Epithelial cell of esophagus (primary cell): ENCODE measurements around the gene FGF9.
A peak's percentile ranks its signal among the peaks of the same experiment; 100 is the strongest.

ENCODE experiments used
- DNase-seq: peaks from one replicate; pipeline ENCODE4 v3.0.0; 2010; ENCODE audit warnings: low read depth
- H3K4me3 ChIP-seq: 2 replicates; pipeline ENCODE4 v1.5.1; 2011; ENCODE audit warnings: mild to moderate bottlenecking, low read length, control low read depth
- TF ChIP-seq, protein P1 (sequence below): IDR thresholded peaks from 2 replicates; pipeline ENCODE4 v1.5.1; 2011; ENCODE audit warnings: low read depth, mild to moderate bottlenecking, low read length, control low read depth, inconsistent platforms; ENCODE audit not compliant: insufficient read depth; ENCODE audit errors: missing control alignments

The FGF9 gene

DNA sequence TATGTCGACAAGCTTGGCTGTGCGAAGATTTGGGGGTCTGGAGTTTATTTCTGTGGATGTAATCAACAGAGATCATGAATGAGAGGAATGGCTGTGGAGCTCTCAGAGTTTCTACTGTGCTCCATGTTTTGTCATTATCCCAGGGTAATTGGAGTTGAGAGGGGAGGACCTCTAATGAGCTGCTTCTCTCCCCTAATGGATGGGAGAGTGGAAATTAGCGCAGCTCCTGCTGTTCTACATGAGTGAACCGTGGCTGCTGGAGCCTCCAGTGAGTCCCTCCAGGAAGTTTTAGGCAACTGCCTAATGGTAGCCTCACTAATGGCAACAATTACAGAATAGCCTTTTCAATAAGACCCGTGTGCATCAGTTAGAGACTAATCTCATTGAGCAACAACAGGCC lies 31.3 kb upstream of the FGF9 start:
- no peak overlapping the region for H3K4me3 ChIP-seq
- no peak for DNase-seq
- TF ChIP-seq, protein P1, sequence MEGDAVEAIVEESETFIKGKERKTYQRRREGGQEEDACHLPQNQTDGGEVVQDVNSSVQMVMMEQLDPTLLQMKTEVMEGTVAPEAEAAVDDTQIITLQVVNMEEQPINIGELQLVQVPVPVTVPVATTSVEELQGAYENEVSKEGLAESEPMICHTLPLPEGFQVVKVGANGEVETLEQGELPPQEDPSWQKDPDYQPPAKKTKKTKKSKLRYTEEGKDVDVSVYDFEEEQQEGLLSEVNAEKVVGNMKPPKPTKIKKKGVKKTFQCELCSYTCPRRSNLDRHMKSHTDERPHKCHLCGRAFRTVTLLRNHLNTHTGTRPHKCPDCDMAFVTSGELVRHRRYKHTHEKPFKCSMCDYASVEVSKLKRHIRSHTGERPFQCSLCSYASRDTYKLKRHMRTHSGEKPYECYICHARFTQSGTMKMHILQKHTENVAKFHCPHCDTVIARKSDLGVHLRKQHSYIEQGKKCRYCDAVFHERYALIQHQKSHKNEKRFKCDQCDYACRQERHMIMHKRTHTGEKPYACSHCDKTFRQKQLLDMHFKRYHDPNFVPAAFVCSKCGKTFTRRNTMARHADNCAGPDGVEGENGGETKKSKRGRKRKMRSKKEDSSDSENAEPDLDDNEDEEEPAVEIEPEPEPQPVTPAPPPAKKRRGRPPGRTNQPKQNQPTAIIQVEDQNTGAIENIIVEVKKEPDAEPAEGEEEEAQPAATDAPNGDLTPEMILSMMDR, result no peak

DNA sequence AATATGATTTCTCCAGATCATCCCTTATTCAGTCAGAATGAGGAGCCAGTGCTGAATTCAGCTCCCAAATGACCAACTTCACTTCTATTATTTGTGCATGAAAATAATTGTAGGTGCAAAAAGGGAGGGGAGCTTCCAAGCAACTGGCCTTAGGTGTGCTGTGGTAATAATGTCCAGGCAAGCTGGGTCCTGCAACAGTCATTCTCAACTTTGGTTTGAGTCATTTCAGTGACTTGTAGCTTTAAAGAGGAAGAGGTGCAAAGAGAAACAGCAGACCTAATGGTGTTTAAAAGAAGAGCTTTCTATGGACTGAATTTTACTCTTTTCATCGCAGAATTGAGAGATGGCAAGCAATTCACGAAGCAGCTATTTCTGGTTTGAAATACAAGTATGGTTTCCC lies 29.2 kb upstream of the FGF9 start:
- no peak overlapping the region for H3K4me3 ChIP-seq
- DNase-seq, result peak; percentile 90
- TF ChIP-seq, protein P1, result no peak

DNA sequence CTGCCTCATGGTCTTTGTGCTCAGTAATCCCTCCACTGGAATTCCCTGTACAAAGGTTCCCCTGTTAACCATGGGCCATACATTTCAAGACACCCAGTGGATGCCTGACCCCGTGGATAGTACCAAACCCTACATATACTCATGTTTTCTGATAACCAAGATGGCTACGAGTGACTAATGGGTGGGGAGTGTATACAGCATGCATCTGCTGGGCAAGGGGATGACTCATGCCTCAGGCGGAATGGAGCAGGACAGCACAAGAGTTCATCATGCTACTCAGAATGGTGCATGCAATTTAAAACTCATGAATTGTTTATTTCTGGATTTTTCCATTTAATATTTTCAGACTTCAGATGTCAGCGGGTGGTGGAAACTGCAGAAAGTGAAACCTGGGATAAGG lies 13.3 kb upstream of the FGF9 start:
- peak; percentile 96 for DNase-seq
- H3K4me3 ChIP-seq, result no peak overlapping the region
- TF ChIP-seq, protein P1, result no peak

DNA sequence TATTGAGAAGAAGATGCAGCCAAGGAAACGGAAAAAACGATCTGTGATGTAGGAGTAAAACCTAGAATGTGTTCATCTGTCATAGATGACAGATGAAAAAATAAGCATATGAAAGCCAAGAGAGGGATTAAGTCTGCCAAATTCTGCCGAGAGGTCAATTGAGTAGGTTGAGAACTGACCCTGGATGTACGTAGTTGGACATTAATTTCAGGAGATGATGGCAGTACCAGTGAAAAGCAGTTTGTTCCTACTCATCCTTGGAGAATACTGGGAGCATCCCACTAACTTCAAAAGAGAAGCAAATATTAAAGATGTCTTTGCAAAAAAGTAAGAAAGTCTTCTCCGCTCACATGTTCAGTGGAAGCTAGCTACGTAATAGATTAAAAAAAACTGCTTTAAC lies 11.8 kb upstream of the FGF9 start:
- TF ChIP-seq, protein P1, result no peak
- no peak overlapping the region for H3K4me3 ChIP-seq
- DNase-seq, result no peak

DNA sequence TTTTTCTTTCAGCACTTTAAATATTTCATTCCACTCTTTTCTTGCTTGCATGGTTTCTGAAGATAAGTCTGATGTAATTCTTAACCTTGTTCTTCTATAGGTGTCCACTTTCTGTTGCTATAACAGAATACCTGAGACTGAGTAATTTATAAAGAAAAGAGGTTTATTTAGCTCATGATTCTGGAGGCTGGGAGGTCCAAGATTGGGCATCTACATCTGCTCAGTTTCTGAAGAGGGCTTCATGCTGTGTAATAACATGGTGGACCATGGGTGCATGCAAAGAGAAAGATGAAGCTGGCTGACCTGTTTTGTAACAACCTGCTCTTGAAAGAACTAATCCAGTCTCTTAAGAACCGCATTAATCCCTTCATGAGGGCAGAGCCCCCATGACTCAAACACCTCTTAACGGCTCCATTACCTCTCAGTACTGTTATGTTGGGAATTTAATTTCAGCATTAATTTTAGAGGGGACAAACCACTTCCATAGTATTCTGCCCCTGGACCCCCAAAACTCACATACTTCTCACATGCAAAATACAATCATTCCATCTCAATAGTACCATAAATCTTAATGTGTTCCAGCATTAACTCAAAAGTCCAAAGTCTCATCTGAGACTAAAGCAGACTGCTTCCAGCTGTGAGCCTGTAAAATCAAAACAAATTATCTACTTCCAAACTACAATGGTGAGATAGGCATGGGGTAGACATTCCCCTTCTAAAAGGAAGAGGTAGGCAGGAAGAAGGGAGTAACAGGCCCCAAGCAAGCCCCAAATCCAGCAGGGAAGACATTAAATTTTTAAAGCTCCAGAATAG lies 9.6 kb upstream of the FGF9 start:
- DNase-seq, result no peak
- TF ChIP-seq, protein P1, result no peak
- H3K4me3 ChIP-seq, result no peak overlapping the region

DNA sequence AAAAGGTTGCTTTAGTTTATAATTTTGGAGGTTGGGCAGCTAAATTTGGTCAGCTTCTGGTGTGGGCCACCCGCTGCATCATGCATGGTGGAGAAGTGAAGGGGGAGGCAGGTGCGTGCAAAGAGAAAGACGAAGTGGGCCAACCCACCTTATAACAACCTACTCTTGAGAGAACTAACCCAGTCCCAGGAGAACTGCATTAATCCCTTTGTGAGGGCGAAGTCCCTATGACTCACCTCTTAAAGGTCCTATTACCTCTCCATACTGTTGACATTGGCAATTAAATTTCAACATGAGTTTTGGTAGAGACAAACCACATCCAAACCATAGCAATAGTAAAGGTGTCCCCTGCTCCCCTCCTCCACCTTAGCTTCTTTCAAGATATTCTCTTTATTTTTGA lies 7.7 kb upstream of the FGF9 start:
- TF ChIP-seq, protein P1, result no peak
- peak; percentile 52 for DNase-seq
- H3K4me3 ChIP-seq, result no peak overlapping the region

DNA sequence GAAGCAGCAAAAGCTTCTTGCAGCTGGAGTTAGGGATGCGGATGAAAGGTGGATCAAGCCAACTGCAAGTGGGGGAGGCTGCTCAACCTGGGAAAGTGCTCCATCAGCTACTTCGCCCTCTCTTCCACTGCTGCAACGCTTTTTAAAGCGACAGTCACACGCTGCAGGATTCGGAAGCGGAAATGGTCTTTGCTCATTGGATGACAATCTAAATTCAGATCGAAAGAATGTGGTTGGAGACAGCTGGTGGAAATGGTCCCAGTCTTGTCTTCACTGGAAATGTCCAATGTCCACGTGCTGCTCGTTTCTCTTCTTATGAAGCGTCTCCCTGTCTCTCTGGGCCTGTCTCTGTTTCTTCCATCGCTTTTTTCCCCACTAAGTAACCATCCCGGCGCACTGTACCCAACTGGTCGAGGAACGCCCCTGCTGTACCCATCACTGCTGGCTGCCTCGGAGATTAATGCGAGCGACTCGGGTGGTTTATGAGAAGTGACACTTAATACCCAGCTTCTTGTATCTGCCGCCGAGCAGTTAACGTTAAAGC lies 2.1 kb upstream of the FGF9 start:
- peak overlapping the region; percentile 61 for H3K4me3 ChIP-seq
- DNase-seq, result no peak
- TF ChIP-seq, protein P1, result no peak
